ENCODE measurements around the gene APBA2.
"Not testable (repeated sequence)": the region's sequence is repeated elsewhere in the genome, so short reads cannot be mapped to it uniquely, and the experiment has no call there.

DNA sequence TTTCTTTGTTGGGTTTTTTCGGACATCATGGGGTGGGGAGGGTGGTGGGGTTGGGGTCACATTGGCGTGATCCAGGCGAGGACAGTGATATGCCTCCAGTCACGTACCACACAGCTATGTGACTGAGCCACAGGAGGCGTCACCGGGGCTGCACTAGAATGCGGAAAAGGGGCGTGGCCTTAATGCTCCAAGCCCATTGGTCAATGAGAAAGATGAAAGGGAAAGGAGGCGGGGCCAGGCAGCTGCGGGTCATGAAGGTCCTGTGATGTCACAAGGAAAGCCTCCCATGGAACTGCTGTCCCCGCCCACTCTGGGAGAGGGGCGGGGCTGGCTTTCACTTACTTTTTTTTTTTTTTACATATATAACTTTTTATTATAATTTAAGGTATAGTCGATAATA is 37.3 kb upstream of the APBA2 start, which contains the start of gene GOLGA6L7:
- TF ChIP-seq, protein P1, sequence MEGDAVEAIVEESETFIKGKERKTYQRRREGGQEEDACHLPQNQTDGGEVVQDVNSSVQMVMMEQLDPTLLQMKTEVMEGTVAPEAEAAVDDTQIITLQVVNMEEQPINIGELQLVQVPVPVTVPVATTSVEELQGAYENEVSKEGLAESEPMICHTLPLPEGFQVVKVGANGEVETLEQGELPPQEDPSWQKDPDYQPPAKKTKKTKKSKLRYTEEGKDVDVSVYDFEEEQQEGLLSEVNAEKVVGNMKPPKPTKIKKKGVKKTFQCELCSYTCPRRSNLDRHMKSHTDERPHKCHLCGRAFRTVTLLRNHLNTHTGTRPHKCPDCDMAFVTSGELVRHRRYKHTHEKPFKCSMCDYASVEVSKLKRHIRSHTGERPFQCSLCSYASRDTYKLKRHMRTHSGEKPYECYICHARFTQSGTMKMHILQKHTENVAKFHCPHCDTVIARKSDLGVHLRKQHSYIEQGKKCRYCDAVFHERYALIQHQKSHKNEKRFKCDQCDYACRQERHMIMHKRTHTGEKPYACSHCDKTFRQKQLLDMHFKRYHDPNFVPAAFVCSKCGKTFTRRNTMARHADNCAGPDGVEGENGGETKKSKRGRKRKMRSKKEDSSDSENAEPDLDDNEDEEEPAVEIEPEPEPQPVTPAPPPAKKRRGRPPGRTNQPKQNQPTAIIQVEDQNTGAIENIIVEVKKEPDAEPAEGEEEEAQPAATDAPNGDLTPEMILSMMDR (IDR thresholded peaks at IDR 0.05), result not testable (repeated sequence)
- not testable (repeated sequence) for TF ChIP-seq POLR2AphosphoS5, POLR2A (IDR thresholded peaks at IDR 0.05)

Data from transverse colon (tissue), 4 donors.